ENCODE measurements around the gene TYROBP.
"Not testable (repeated sequence)": the region's sequence is repeated elsewhere in the genome, so short reads cannot be mapped to it uniquely, and the experiment has no call there.

The TYROBP gene

GRCh38 chr19:35872180-35872579, 35.9 kb downstream of the TYROBP start:
- peaks cover 5 to 13% of the 10 kb centered on the region in 2 donors for H3K27me3 ChIP-seq (ENCODE audit: control insufficient read depth in 2 of 2, insufficient read depth in 2 of 2, low read length in 2 of 2)
- H3K4me1 ChIP-seq (ENCODE audit: control insufficient read depth in 2 of 2, insufficient read depth in 2 of 2, low read length in 2 of 2) = peaks cover 4 to 13% of the 10 kb centered on the region in 2 donors
- H3K9me3 ChIP-seq (ENCODE audit: control insufficient read depth in 2 of 2, low read length in 2 of 2) = no peaks in the 10 kb centered on the region
- H3K9ac ChIP-seq (ENCODE audit: low read depth in 1 of 2, low read length in 2 of 2) = no peak overlapping the region
- no peaks in the 10 kb centered on the region for H3K36me3 ChIP-seq (ENCODE audit: control insufficient read depth in 2 of 2, insufficient read depth in 2 of 2, low read length in 2 of 2)
- H3K4me3 ChIP-seq (ENCODE audit: low read length in 2 of 2) = no peak overlapping the region
- H3K27ac ChIP-seq (ENCODE audit: low read depth in 2 of 2, low read length in 2 of 2) = no peak overlapping the region

GRCh38 chr19:35871611-35872010, 36.5 kb downstream of the TYROBP start:
- Histone ChIP-seq H3K4me3 (ENCODE audit: low read length in 2 of 2) (no peak overlapping the region), H3K27ac (ENCODE audit: low read depth in 2 of 2, low read length in 2 of 2) (no peak overlapping the region), H3K36me3 (ENCODE audit: control insufficient read depth in 2 of 2, insufficient read depth in 2 of 2, low read length in 2 of 2) (no peaks in the 10 kb centered on the region), H3K4me1 (ENCODE audit: control insufficient read depth in 2 of 2, insufficient read depth in 2 of 2, low read length in 2 of 2) (peaks cover 4 to 13% of the 10 kb centered on the region in 2 donors), H3K9ac (ENCODE audit: low read depth in 1 of 2, low read length in 2 of 2) (no peak overlapping the region), H3K9me3 (ENCODE audit: control insufficient read depth in 2 of 2, low read length in 2 of 2) (no peaks in the 10 kb centered on the region), H3K27me3 (ENCODE audit: control insufficient read depth in 2 of 2, insufficient read depth in 2 of 2, low read length in 2 of 2) (peaks cover 5 to 13% of the 10 kb centered on the region in 2 donors)

- Histone ChIP-seq H3K9ac (ENCODE audit: low read depth in 1 of 2, low read length in 2 of 2) (no peak overlapping the region), H3K27ac (ENCODE audit: low read depth in 2 of 2, low read length in 2 of 2) (no peak overlapping the region), H3K36me3 (ENCODE audit: control insufficient read depth in 2 of 2, insufficient read depth in 2 of 2, low read length in 2 of 2) (no peaks in the 10 kb centered on the region), H3K4me3 (ENCODE audit: low read length in 2 of 2) (no peak overlapping the region), H3K9me3 (ENCODE audit: control insufficient read depth in 2 of 2, low read length in 2 of 2) (no peaks in the 10 kb centered on the region), H3K27me3 (ENCODE audit: control insufficient read depth in 2 of 2, insufficient read depth in 2 of 2, low read length in 2 of 2) (peaks cover 10 to 13% of the 10 kb centered on the region in 2 donors), H3K4me1 (ENCODE audit: control insufficient read depth in 2 of 2, insufficient read depth in 2 of 2, low read length in 2 of 2) (peaks cover 4 to 13% of the 10 kb centered on the region in 2 donors)
Observed at GRCh38 chr19:35870798-35871197, 37.3 kb downstream of the TYROBP start.

GRCh38 chr19:35870124-35870736, 37.9 kb downstream of the TYROBP start:
- H3K36me3 ChIP-seq (ENCODE audit: control insufficient read depth in 2 of 2, insufficient read depth in 2 of 2, low read length in 2 of 2); H3K9ac ChIP-seq (ENCODE audit: low read depth in 1 of 2, low read length in 2 of 2); H3K27ac ChIP-seq (ENCODE audit: low read depth in 2 of 2, low read length in 2 of 2); H3K9me3 ChIP-seq (ENCODE audit: control insufficient read depth in 2 of 2, low read length in 2 of 2): not testable (repeated sequence)
- Histone ChIP-seq H3K4me3 (ENCODE audit: low read length in 2 of 2) (peak overlapping the region in 1 of 2 donors; percentile 37), H3K4me1 (ENCODE audit: control insufficient read depth in 2 of 2, insufficient read depth in 2 of 2, low read length in 2 of 2) (peaks cover 4 to 13% of the 10 kb centered on the region in 2 donors), H3K27me3 (ENCODE audit: control insufficient read depth in 2 of 2, insufficient read depth in 2 of 2, low read length in 2 of 2) (peaks cover 13 to 14% of the 10 kb centered on the region in 2 donors)

- H3K9me3 ChIP-seq (ENCODE audit: control insufficient read depth in 2 of 2, low read length in 2 of 2) = no peaks in the 10 kb centered on the region
- no peak overlapping the region for H3K9ac ChIP-seq (ENCODE audit: low read depth in 1 of 2, low read length in 2 of 2)
- peaks cover 13 to 14% of the 10 kb centered on the region in 2 donors for H3K27me3 ChIP-seq (ENCODE audit: control insufficient read depth in 2 of 2, insufficient read depth in 2 of 2, low read length in 2 of 2)
- H3K4me1 ChIP-seq (ENCODE audit: control insufficient read depth in 2 of 2, insufficient read depth in 2 of 2, low read length in 2 of 2) = peaks cover 4 to 13% of the 10 kb centered on the region in 2 donors
- H3K36me3 ChIP-seq (ENCODE audit: control insufficient read depth in 2 of 2, insufficient read depth in 2 of 2, low read length in 2 of 2) = no peaks in the 10 kb centered on the region
- H3K4me3 ChIP-seq (ENCODE audit: low read length in 2 of 2) = peak overlapping the region in 1 of 2 donors; percentile 37
- H3K27ac ChIP-seq (ENCODE audit: low read depth in 2 of 2, low read length in 2 of 2) = no peak overlapping the region
Observed at GRCh38 chr19:35869327-35870123, 38.6 kb downstream of the TYROBP start.

- Histone ChIP-seq H3K27ac (ENCODE audit: low read depth in 2 of 2, low read length in 2 of 2) (no peak overlapping the region), H3K4me1 (ENCODE audit: control insufficient read depth in 2 of 2, insufficient read depth in 2 of 2, low read length in 2 of 2) (peaks cover 4 to 13% of the 10 kb centered on the region in 2 donors)
Observed at GRCh38 chr19:35868823-35869326, 39.2 kb downstream of the TYROBP start.

GRCh38 chr19:35868172-35868822, 39.8 kb downstream of the TYROBP start, which contains the start of gene APLP1:
TSS of gene APLP1 (plus strand) at chr19:35868574. CDS start at chr19:35868637, 63 bp downstream.
- H3K4me1 ChIP-seq (ENCODE audit: control insufficient read depth in 2 of 2, insufficient read depth in 2 of 2, low read length in 2 of 2) = peaks cover 4 to 13% of the 10 kb centered on the region in 2 donors
- peaks cover 13 to 14% of the 10 kb centered on the region in 2 donors for H3K27me3 ChIP-seq (ENCODE audit: control insufficient read depth in 2 of 2, insufficient read depth in 2 of 2, low read length in 2 of 2)
- peak within 1 kb of the TSS in 1 of 2 donors; percentile 16 for H3K4me3 ChIP-seq (ENCODE audit: low read length in 2 of 2)
- H3K27ac ChIP-seq (ENCODE audit: low read depth in 2 of 2, low read length in 2 of 2) = no peak within 1 kb of the TSS
- no peaks in the 10 kb centered on the region for H3K36me3 ChIP-seq (ENCODE audit: control insufficient read depth in 2 of 2, insufficient read depth in 2 of 2, low read length in 2 of 2)
- H3K9ac ChIP-seq (ENCODE audit: low read depth in 1 of 2, low read length in 2 of 2) = no peak within 1 kb of the TSS
- no peaks in the 10 kb centered on the region for H3K9me3 ChIP-seq (ENCODE audit: control insufficient read depth in 2 of 2, low read length in 2 of 2)

More at GRCh38 chr19:35868823-35869326, 39.2 kb downstream of the TYROBP start:
- Histone ChIP-seq H3K4me3 (ENCODE audit: low read length in 2 of 2) (peak overlapping the region in 1 of 2 donors; percentile 16), H3K36me3 (ENCODE audit: control insufficient read depth in 2 of 2, insufficient read depth in 2 of 2, low read length in 2 of 2) (no peaks in the 10 kb centered on the region), H3K27me3 (ENCODE audit: control insufficient read depth in 2 of 2, insufficient read depth in 2 of 2, low read length in 2 of 2) (peaks cover 13 to 14% of the 10 kb centered on the region in 2 donors), H3K9me3 (ENCODE audit: control insufficient read depth in 2 of 2, low read length in 2 of 2) (no peaks in the 10 kb centered on the region), H3K9ac (ENCODE audit: low read depth in 1 of 2, low read length in 2 of 2) (no peak overlapping the region)

GRCh38 chr19:35863018-35863417, 45.1 kb downstream of the TYROBP start:
- no peak overlapping the region for H3K9ac ChIP-seq (ENCODE audit: low read depth in 1 of 2, low read length in 2 of 2)
- no peak overlapping the region for H3K4me3 ChIP-seq (ENCODE audit: low read length in 2 of 2)
- no peaks in the 10 kb centered on the region for H3K9me3 ChIP-seq (ENCODE audit: control insufficient read depth in 2 of 2, low read length in 2 of 2)
- peaks cover 26 to 44% of the 10 kb centered on the region in 2 donors for H3K27me3 ChIP-seq (ENCODE audit: control insufficient read depth in 2 of 2, insufficient read depth in 2 of 2, low read length in 2 of 2)
- H3K27ac ChIP-seq (ENCODE audit: low read depth in 2 of 2, low read length in 2 of 2) = no peak overlapping the region
- no peaks in the 10 kb centered on the region for H3K4me1 ChIP-seq (ENCODE audit: control insufficient read depth in 2 of 2, insufficient read depth in 2 of 2, low read length in 2 of 2)
- no peaks in the 10 kb centered on the region for H3K36me3 ChIP-seq (ENCODE audit: control insufficient read depth in 2 of 2, insufficient read depth in 2 of 2, low read length in 2 of 2)

GRCh38 chr19:35862528-35862927, 45.6 kb downstream of the TYROBP start:
- Histone ChIP-seq H3K36me3 (ENCODE audit: control insufficient read depth in 2 of 2, insufficient read depth in 2 of 2, low read length in 2 of 2) (no peaks in the 10 kb centered on the region), H3K4me1 (ENCODE audit: control insufficient read depth in 2 of 2, insufficient read depth in 2 of 2, low read length in 2 of 2) (no peaks in the 10 kb centered on the region), H3K9me3 (ENCODE audit: control insufficient read depth in 2 of 2, low read length in 2 of 2) (no peaks in the 10 kb centered on the region), H3K27me3 (ENCODE audit: control insufficient read depth in 2 of 2, insufficient read depth in 2 of 2, low read length in 2 of 2) (peaks cover 23 to 44% of the 10 kb centered on the region in 2 donors), H3K9ac (ENCODE audit: low read depth in 1 of 2, low read length in 2 of 2) (no peak overlapping the region), H3K27ac (ENCODE audit: low read depth in 2 of 2, low read length in 2 of 2) (no peak overlapping the region), H3K4me3 (ENCODE audit: low read length in 2 of 2) (no peak overlapping the region)
